A673 (cell line): ENCODE measurements around the gene CDX1.
A peak's percentile ranks its signal among the peaks of the same experiment; 100 is the strongest.

Experiments
- EZH2 ChIP-seq: fragments of 200-600 bp; sonication (generic); IDR thresholded peaks from 2 replicates; pipeline ENCODE4 v1.6.1; 2017; ENCODE audit warnings: borderline replicate concordance, low read depth, mild to moderate bottlenecking, mixed read lengths, antibody characterized with exemption, low read length; ENCODE audit not compliant: poor library complexity, severe bottlenecking
- TF ChIP-seq, protein P1 (sequence below): fragments of 300-800, 200-600 bp; sonication (generic); conservative IDR thresholded peaks from 2 replicates; pipeline ENCODE4 v1.5.1; 2017; ENCODE audit warnings: low read depth, mild to moderate bottlenecking, antibody characterized with exemption, low read length, moderate library complexity, mixed read lengths

DNA sequence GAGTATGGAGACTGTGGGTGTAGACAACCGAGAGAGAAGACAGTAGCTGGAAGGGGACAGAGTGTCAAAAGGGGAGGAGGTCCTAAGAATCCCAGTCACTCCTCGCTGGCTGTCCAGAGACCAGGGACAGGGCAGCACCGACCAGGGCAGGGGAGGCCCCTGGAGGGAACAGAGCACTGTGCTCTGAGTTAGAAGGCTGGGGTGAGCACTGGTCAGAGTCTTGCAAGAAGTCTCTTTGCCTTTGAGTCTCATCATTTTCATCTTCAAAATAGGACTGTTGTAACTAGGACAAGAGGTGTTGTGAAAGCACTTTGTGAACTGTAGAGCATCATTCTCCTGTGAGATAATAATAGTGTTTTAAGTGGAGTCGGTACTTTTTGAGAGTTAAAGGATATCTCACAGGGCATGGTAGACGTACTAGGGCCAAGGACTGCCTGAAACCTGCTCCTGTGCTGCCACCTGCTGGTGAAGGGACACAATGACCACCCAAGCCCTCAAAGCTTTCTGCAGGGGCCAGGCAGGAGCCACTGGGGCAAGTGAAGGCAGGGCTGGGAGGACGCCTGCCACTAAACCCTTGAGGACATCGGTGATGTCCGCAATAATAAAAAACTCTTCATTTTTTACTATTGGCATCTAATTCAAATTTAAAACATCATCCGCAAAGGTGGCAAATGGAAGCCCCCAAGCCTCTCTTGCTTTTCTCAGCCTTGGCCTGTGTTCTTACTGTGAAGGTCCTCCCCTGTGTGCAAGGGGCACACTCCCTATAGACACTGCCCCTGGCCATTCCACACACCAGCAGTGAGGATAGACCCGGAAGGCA is 51.5 kb downstream of the CDX1 start:
- TF ChIP-seq, protein P1, sequence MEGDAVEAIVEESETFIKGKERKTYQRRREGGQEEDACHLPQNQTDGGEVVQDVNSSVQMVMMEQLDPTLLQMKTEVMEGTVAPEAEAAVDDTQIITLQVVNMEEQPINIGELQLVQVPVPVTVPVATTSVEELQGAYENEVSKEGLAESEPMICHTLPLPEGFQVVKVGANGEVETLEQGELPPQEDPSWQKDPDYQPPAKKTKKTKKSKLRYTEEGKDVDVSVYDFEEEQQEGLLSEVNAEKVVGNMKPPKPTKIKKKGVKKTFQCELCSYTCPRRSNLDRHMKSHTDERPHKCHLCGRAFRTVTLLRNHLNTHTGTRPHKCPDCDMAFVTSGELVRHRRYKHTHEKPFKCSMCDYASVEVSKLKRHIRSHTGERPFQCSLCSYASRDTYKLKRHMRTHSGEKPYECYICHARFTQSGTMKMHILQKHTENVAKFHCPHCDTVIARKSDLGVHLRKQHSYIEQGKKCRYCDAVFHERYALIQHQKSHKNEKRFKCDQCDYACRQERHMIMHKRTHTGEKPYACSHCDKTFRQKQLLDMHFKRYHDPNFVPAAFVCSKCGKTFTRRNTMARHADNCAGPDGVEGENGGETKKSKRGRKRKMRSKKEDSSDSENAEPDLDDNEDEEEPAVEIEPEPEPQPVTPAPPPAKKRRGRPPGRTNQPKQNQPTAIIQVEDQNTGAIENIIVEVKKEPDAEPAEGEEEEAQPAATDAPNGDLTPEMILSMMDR: peak; percentile 88
- no peak for TF ChIP-seq EZH2
